ENCODE measurements around the gene CFAP92.

The CFAP92 gene

DNA sequence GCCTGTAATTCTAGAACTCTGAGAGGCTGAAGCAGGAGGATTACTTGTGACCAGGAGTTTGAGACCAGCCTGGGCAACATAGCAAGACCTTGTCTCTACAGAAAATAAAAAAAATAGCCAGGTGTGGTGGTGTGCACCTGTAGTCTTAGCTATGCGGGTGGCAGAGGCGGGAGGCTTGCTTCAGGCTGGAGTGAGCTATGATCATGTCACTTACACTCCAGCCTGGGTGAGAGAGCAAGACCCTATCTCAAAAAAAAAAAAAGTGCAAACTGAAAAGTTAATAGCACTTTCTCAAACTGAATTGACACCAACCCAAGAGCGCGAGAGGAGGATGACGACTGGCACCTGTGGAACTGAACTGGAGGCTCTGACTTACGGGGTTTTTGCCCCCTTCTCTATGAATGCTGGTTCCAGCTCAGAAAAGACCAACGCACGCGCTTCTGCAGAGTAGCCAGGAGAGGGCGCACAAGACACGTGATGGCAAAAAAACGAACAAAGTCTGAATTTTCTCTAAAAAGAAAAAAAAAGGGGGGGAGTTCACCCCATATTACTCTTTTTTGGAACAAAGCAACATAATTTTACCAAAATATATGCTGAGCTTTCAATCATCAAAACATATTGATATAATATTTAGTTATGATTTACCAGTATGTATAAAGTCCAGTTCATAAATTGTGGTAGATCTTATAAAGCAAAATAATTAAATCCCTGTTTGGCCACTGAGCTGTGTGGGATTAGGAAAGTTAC lies 23.7 kb downstream of the CFAP92 start:
- DNase-seq: peak; percentile 25 to 39 (median 27)
- no peak overlapping the region for H3K27ac ChIP-seq (ENCODE audit: insufficient read depth, low read length, poor library complexity, severe bottlenecking)
- no peaks in the 10 kb centered on the region for H3K27me3 ChIP-seq (replicated peaks; ENCODE audit: control insufficient read depth, insufficient read depth, low read length, poor library complexity, severe bottlenecking)
- no peak overlapping the region for H3K4me3 ChIP-seq (ENCODE audit: insufficient read depth, low read depth, low read length, poor library complexity, severe bottlenecking)
- H3K36me3 ChIP-seq (ENCODE audit: control insufficient read depth, insufficient read depth, low read length): no peaks in the 10 kb centered on the region
- H3K9me3 ChIP-seq (ENCODE audit: control insufficient read depth, low read length): no peaks in the 10 kb centered on the region
- no peaks in the 10 kb centered on the region for H3K4me1 ChIP-seq (ENCODE audit: control insufficient read depth, insufficient read depth, low read length, poor library complexity, severe bottlenecking)

GRCh38 chr3:128967748-128968355 lies 26.0 kb downstream of the CFAP92 start:
- Histone ChIP-seq H3K9me3 (ENCODE audit: control insufficient read depth, low read length) (no peaks in the 10 kb centered on the region), H3K27ac (ENCODE audit: insufficient read depth, low read length, poor library complexity, severe bottlenecking) (no peak overlapping the region), H3K36me3 (ENCODE audit: control insufficient read depth, insufficient read depth, low read length) (no peaks in the 10 kb centered on the region), H3K4me1 (ENCODE audit: control insufficient read depth, insufficient read depth, low read length, poor library complexity, severe bottlenecking) (no peaks in the 10 kb centered on the region), H3K27me3 (replicated peaks; ENCODE audit: control insufficient read depth, insufficient read depth, low read length, poor library complexity, severe bottlenecking) (no peaks in the 10 kb centered on the region), H3K4me3 (ENCODE audit: insufficient read depth, low read depth, low read length, poor library complexity, severe bottlenecking) (no peak overlapping the region)
- DNase-seq: no peak

DNA sequence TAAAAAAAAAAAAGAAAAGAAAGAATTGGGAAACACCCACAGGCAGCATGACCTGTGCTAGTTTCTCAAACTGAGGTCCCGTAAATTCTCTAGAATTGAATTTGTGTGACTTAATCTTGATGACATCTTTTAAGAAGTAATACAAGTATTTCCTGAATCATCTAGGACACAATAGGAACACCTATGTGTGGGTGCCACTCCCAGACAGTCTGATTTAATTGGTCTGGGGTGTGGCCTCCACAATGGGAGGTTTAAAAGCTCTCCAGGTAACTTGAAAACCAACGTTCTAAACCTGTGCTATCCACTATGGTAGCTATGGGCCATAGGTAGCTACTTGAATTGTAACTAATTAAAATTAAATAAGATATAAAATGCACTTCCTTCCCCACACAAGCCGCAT lies 28.1 kb downstream of the CFAP92 start:
- no peak for DNase-seq
- H3K36me3 ChIP-seq (ENCODE audit: control insufficient read depth, insufficient read depth, low read length): no peaks in the 10 kb centered on the region
- H3K4me3 ChIP-seq (ENCODE audit: insufficient read depth, low read depth, low read length, poor library complexity, severe bottlenecking): no peak overlapping the region
- H3K9me3 ChIP-seq (ENCODE audit: control insufficient read depth, low read length): no peaks in the 10 kb centered on the region
- H3K4me1 ChIP-seq (ENCODE audit: control insufficient read depth, insufficient read depth, low read length, poor library complexity, severe bottlenecking): no peaks in the 10 kb centered on the region
- no peak overlapping the region for H3K27ac ChIP-seq (ENCODE audit: insufficient read depth, low read length, poor library complexity, severe bottlenecking)
- no peaks in the 10 kb centered on the region for H3K27me3 ChIP-seq (replicated peaks; ENCODE audit: control insufficient read depth, insufficient read depth, low read length, poor library complexity, severe bottlenecking)

DNA sequence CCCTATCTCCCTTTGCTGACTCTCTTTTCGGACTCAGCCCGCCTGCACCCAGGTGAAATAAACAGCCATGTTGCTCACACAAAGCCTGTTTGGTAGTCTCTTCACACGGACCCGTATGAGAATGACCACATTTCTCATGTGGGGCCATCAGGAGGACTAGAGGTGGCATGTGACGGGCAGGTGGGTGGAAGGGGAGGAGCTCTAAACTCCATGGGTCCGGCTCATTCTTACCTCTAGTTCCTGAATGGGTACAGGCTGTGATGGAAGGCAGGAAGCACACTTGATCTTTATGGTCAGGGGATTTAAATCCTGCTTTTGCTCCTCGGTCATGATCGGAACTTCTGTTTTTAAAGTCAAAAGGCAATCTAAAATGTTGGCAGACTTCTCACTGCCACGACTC lies 28.6 kb downstream of the CFAP92 start:
- Histone ChIP-seq H3K4me3 (ENCODE audit: insufficient read depth, low read depth, low read length, poor library complexity, severe bottlenecking) (no peak overlapping the region), H3K27ac (ENCODE audit: insufficient read depth, low read length, poor library complexity, severe bottlenecking) (no peak overlapping the region), H3K9me3 (ENCODE audit: control insufficient read depth, low read length) (no peaks in the 10 kb centered on the region), H3K27me3 (replicated peaks; ENCODE audit: control insufficient read depth, insufficient read depth, low read length, poor library complexity, severe bottlenecking) (no peaks in the 10 kb centered on the region), H3K4me1 (ENCODE audit: control insufficient read depth, insufficient read depth, low read length, poor library complexity, severe bottlenecking) (no peaks in the 10 kb centered on the region), H3K36me3 (ENCODE audit: control insufficient read depth, insufficient read depth, low read length) (no peaks in the 10 kb centered on the region)
- no peak for DNase-seq

- Histone ChIP-seq H3K36me3 (ENCODE audit: control insufficient read depth, insufficient read depth, low read length) (no peaks in the 10 kb centered on the region), H3K9me3 (ENCODE audit: control insufficient read depth, low read length) (no peaks in the 10 kb centered on the region), H3K27ac (ENCODE audit: insufficient read depth, low read length, poor library complexity, severe bottlenecking) (no peak overlapping the region), H3K4me3 (ENCODE audit: insufficient read depth, low read depth, low read length, poor library complexity, severe bottlenecking) (no peak overlapping the region), H3K4me1 (ENCODE audit: control insufficient read depth, insufficient read depth, low read length, poor library complexity, severe bottlenecking) (no peaks in the 10 kb centered on the region), H3K27me3 (replicated peaks; ENCODE audit: control insufficient read depth, insufficient read depth, low read length, poor library complexity, severe bottlenecking) (no peaks in the 10 kb centered on the region)
- no peak for DNase-seq
Observed at GRCh38 chr3:128956440-128956839, 37.4 kb downstream of the CFAP92 start.

GRCh38 chr3:128950223-128950938 lies 43.5 kb downstream of the CFAP92 start:
- H3K27me3 ChIP-seq (replicated peaks; ENCODE audit: control insufficient read depth, insufficient read depth, low read length, poor library complexity, severe bottlenecking): no peaks in the 10 kb centered on the region
- no peaks in the 10 kb centered on the region for H3K36me3 ChIP-seq (ENCODE audit: control insufficient read depth, insufficient read depth, low read length)
- no peak for DNase-seq

DNA sequence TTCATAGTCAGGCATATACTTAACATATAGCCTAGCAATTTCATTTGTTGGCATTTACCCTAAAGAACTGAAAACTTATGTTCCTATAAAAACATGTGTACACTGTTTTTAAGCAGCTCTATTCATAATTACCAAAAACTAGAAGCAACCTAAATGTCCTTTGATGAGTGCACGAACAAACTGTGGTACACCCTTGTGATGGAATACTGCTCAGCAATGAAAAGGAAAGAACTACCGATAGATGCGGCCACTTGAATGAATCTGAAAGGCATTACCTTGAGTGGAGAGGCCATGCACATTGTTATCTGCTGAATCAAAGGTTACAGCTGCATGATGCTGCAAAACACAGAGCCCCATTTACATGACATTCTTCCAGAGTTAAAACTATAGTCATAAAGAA lies 44.7 kb downstream of the CFAP92 start:
- DNase-seq: no peak
- no peak overlapping the region for H3K4me3 ChIP-seq (ENCODE audit: insufficient read depth, low read depth, low read length, poor library complexity, severe bottlenecking)

More at GRCh38 chr3:128950223-128950938, 43.5 kb downstream of the CFAP92 start:
- Histone ChIP-seq H3K9me3 (ENCODE audit: control insufficient read depth, low read length) (no peaks in the 10 kb centered on the region), H3K27ac (ENCODE audit: insufficient read depth, low read length, poor library complexity, severe bottlenecking) (no peak overlapping the region), H3K4me3 (ENCODE audit: insufficient read depth, low read depth, low read length, poor library complexity, severe bottlenecking) (no peak overlapping the region), H3K4me1 (ENCODE audit: control insufficient read depth, insufficient read depth, low read length, poor library complexity, severe bottlenecking) (no peaks in the 10 kb centered on the region)

GRCh38 chr3:128946411-128946810 lies 47.5 kb downstream of the CFAP92 start:
- no peaks in the 10 kb centered on the region for H3K9me3 ChIP-seq (ENCODE audit: control insufficient read depth, low read length)
- H3K36me3 ChIP-seq (ENCODE audit: control insufficient read depth, insufficient read depth, low read length): no peaks in the 10 kb centered on the region
- no peaks in the 10 kb centered on the region for H3K4me1 ChIP-seq (ENCODE audit: control insufficient read depth, insufficient read depth, low read length, poor library complexity, severe bottlenecking)
- no peaks in the 10 kb centered on the region for H3K27me3 ChIP-seq (replicated peaks; ENCODE audit: control insufficient read depth, insufficient read depth, low read length, poor library complexity, severe bottlenecking)
- no peak for DNase-seq
- H3K27ac ChIP-seq (ENCODE audit: insufficient read depth, low read length, poor library complexity, severe bottlenecking): no peak overlapping the region
- H3K4me3 ChIP-seq (ENCODE audit: insufficient read depth, low read depth, low read length, poor library complexity, severe bottlenecking): no peak overlapping the region

More for the DNA sequence above, 44.7 kb downstream of the CFAP92 start:
- Histone ChIP-seq H3K9me3 (ENCODE audit: control insufficient read depth, low read length) (no peaks in the 10 kb centered on the region), H3K36me3 (ENCODE audit: control insufficient read depth, insufficient read depth, low read length) (no peaks in the 10 kb centered on the region), H3K27me3 (replicated peaks; ENCODE audit: control insufficient read depth, insufficient read depth, low read length, poor library complexity, severe bottlenecking) (no peaks in the 10 kb centered on the region), H3K4me1 (ENCODE audit: control insufficient read depth, insufficient read depth, low read length, poor library complexity, severe bottlenecking) (no peaks in the 10 kb centered on the region), H3K27ac (ENCODE audit: insufficient read depth, low read length, poor library complexity, severe bottlenecking) (no peak overlapping the region)

GRCh38 chr3:128945878-128946175 lies 48.0 kb downstream of the CFAP92 start:
- Histone ChIP-seq H3K36me3 (ENCODE audit: control insufficient read depth, insufficient read depth, low read length) (no peaks in the 10 kb centered on the region), H3K4me3 (ENCODE audit: insufficient read depth, low read depth, low read length, poor library complexity, severe bottlenecking) (no peak overlapping the region), H3K9me3 (ENCODE audit: control insufficient read depth, low read length) (no peaks in the 10 kb centered on the region), H3K27me3 (replicated peaks; ENCODE audit: control insufficient read depth, insufficient read depth, low read length, poor library complexity, severe bottlenecking) (no peaks in the 10 kb centered on the region), H3K27ac (ENCODE audit: insufficient read depth, low read length, poor library complexity, severe bottlenecking) (no peak overlapping the region), H3K4me1 (ENCODE audit: control insufficient read depth, insufficient read depth, low read length, poor library complexity, severe bottlenecking) (no peaks in the 10 kb centered on the region)
- DNase-seq: no peak
